ENCODE measurements around the gene CLEC4C. TPM values are rescaled to one million over a fixed set of nuclear protein-coding genes. Genes with fewer than 3 reads are reported as not detected.
A peak's percentile ranks its signal among the peaks of the same experiment; 100 is the strongest.

Gene CLEC4C
- total RNA-seq, 3 donors from 2014 or later = not detected

DNA sequence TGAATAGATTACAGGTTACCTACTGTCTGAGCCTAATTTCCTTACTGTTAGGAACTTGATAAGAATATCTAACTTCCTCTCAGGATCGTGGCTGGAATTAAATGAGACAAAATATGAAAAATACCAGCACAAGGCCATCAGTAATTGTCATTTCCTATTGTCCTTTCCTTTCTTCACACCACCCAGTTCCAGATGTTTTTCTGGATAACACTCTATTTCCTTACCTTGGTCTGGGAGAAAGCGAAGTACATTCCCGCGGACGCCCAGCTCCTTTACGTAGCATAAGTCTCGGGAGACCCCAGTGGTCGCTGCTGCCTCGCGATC lies 52.0 kb downstream of the CLEC4C start:
- Histone ChIP-seq H3K9me3 (no peaks in the 10 kb centered on the region), H3K36me3 (ENCODE audit: low read depth) (no peaks in the 10 kb centered on the region), H3K4me1 (ENCODE audit: low read depth) (no peaks in the 10 kb centered on the region), H3K4me3 (no peak overlapping the region)
- intact Hi-C loops (cut with DNase I, micrococcal nuclease) = no loop called here
- DNase-seq (no peak), ATAC-seq (no peak)
- TF ChIP-seq, protein P1, sequence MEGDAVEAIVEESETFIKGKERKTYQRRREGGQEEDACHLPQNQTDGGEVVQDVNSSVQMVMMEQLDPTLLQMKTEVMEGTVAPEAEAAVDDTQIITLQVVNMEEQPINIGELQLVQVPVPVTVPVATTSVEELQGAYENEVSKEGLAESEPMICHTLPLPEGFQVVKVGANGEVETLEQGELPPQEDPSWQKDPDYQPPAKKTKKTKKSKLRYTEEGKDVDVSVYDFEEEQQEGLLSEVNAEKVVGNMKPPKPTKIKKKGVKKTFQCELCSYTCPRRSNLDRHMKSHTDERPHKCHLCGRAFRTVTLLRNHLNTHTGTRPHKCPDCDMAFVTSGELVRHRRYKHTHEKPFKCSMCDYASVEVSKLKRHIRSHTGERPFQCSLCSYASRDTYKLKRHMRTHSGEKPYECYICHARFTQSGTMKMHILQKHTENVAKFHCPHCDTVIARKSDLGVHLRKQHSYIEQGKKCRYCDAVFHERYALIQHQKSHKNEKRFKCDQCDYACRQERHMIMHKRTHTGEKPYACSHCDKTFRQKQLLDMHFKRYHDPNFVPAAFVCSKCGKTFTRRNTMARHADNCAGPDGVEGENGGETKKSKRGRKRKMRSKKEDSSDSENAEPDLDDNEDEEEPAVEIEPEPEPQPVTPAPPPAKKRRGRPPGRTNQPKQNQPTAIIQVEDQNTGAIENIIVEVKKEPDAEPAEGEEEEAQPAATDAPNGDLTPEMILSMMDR (IDR thresholded peaks at IDR 0.05) = no peak

DNA sequence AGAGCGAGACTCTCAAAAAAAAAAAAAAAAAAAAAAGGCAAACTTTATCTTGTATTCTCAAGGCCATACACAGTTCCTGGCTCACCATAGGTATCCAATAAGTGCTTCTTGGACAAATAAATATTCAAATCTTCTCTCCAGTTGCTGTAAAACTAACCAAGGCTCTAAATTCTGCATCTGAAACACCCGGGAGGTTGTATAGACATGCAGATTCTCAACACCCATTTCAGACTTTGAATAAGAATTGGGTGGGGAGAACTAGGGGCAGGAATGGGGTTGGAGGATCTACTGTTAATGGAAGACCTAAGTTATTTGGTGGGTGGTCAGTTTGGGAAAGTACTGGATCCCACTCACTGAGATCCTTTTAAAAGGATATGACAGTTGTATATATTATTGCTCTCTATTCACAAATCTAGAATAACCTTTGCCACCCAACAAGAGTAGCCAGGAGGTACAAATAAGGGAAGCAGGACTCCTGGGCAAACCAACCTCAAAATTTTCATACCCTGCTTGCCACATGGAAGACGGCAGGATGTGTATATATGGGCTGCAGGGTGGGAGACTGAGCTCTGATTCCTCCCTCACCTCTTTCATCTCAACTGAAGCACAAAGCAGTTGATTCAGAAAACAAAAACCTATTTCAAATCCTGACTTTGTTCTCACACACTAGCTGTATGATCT lies 52.5 kb downstream of the CLEC4C start:
- no peak for ATAC-seq
- Histone ChIP-seq H3K4me3 (no peak overlapping the region), H3K9me3 (no peaks in the 10 kb centered on the region), H3K4me1 (ENCODE audit: low read depth) (no peaks in the 10 kb centered on the region), H3K36me3 (ENCODE audit: low read depth) (no peaks in the 10 kb centered on the region)
- intact Hi-C loops (cut with DNase I, micrococcal nuclease) = no loop called here
- DNase-seq = no peak
- TF ChIP-seq, protein P1 (IDR thresholded peaks at IDR 0.05) = no peak

DNA sequence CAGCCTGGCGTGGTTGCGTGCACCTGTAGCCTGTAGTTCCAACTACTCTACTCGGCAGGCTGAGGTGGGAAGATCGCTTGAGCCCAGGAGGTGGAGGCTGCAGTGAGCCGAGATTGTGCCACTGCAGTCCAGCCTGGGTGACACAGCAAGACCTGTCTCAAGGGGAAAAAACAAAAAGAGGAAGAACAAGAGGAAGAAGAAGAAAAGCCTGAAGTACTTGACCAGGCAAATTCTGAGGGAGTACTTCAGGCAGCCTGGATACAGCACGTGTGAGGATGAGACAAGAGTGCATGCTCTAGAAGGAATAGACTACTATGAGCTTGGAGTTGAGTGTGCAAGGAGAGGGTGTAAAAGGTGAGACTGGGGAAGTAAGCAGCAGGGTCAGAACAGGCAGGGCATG lies 53.4 kb downstream of the CLEC4C start:
- Histone ChIP-seq H3K9me3 (no peaks in the 10 kb centered on the region), H3K4me3 (no peak overlapping the region), H3K36me3 (ENCODE audit: low read depth) (no peaks in the 10 kb centered on the region), H3K4me1 (ENCODE audit: low read depth) (no peaks in the 10 kb centered on the region)
- intact Hi-C loops (cut with DNase I, micrococcal nuclease) = no loop called here
- ATAC-seq = peak; percentile 8
- TF ChIP-seq, protein P1 (IDR thresholded peaks at IDR 0.05) = no peak
- no peak for DNase-seq

DNA sequence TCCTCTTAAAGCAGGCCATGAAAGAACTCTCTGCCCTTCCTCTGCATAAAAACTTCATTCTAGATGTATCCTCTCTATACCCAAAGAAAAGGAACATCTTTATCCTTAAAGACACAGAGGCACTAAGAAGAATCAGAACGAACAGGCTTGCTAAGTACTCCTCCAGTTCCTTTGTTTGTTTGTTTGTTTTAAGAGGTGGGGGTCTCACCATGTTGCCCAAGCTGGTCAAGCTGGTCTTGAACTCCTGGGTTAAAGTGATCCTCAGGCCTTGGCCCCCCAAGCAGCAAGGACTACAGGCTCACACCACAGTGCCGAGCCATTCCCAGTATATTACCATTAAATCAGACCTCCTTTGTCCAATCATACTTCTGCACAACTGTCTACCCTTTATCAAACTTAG lies 65.6 kb downstream of the CLEC4C start:
- TF ChIP-seq, protein P1 (IDR thresholded peaks at IDR 0.05) = no peak
- H3K4me3 ChIP-seq = no peak overlapping the region
- H3K9me3 ChIP-seq = no peaks in the 10 kb centered on the region
- H3K36me3 ChIP-seq (ENCODE audit: low read depth) = no peaks in the 10 kb centered on the region
- ATAC-seq (no peak), DNase-seq (no peak)
- H3K4me1 ChIP-seq (ENCODE audit: low read depth) = no peaks in the 10 kb centered on the region
- intact Hi-C loops (cut with DNase I, micrococcal nuclease) = no loop called here

Other genes starting within 250 kb of the CLEC4C start
- 100 to 1,000 TPM in 2 of 3 donors, 1 to 10 TPM in 1; 7.6 to 168 (median 153) TPM for gene CD163, start 243.6 kb downstream of the CLEC4C start, total RNA-seq
- 1 to 10 TPM; 1.9 to 8.3 (median 5.3) TPM for gene APOBEC1, start 81.5 kb downstream of the CLEC4C start, total RNA-seq
- not detected for gene GDF3, start 51.6 kb downstream of the CLEC4C start, total RNA-seq
- gene DPPA3, start 35.9 kb downstream of the CLEC4C start, total RNA-seq = not detected
- not detected for gene NANOGNB, start 17.8 kb upstream of the CLEC4C start, total RNA-seq
- under 1 TPM in 1 of 3 donors, not detected in 2; 0.64 TPM for gene NANOG, start 42.0 kb upstream of the CLEC4C start, total RNA-seq
- under 1 TPM; 0.41 to 0.81 (median 0.47) TPM for gene SLC2A14, start 125.5 kb upstream of the CLEC4C start, total RNA-seq
- gene SLC2A3, start 188.8 kb upstream of the CLEC4C start, total RNA-seq = 10 to 100 TPM; 11.9 to 19.9 (median 18.0) TPM